ENCODE results near the gene TGFB3. TPM values are rescaled to one million over a fixed set of nuclear protein-coding genes. Genes with fewer than 3 reads are reported as not detected.

TGFB3 gene
- total RNA-seq, 1 donor from 2014 or later = 55.7 TPM

GRCh38 chr14:75946785-75947184, 35.0 kb downstream of the TGFB3 start:
- Mint-ChIP-seq H3K4me3 (ENCODE audit: unreplicated experiment) (no peak overlapping the region), H3K9me3 (ENCODE audit: unreplicated experiment) (no peaks in the 10 kb centered on the region), H3K4me1 (ENCODE audit: low read depth, unreplicated experiment) (no peaks in the 10 kb centered on the region), H3K27me3 (ENCODE audit: unreplicated experiment) (no peaks in the 10 kb centered on the region), H3K36me3 (ENCODE audit: unreplicated experiment) (no peaks in the 10 kb centered on the region), H3K27ac (ENCODE audit: unreplicated experiment) (no peak overlapping the region)
- TF ChIP-seq CTCF (IDR thresholded peaks at IDR 0.05; ENCODE audit: partially characterized antibody, unreplicated experiment) = no peak
- DNase-seq = no peak

- no peak overlapping the region for H3K4me3 Mint-ChIP-seq (ENCODE audit: unreplicated experiment)
- H3K27me3 Mint-ChIP-seq (ENCODE audit: unreplicated experiment) = no peaks in the 10 kb centered on the region
- no peaks in the 10 kb centered on the region for H3K9me3 Mint-ChIP-seq (ENCODE audit: unreplicated experiment)
- TF ChIP-seq CTCF (IDR thresholded peaks at IDR 0.05; ENCODE audit: partially characterized antibody, unreplicated experiment) = no peak
- no peaks in the 10 kb centered on the region for H3K36me3 Mint-ChIP-seq (ENCODE audit: unreplicated experiment)
- no peak overlapping the region for H3K27ac Mint-ChIP-seq (ENCODE audit: unreplicated experiment)
- no peak for DNase-seq
- H3K4me1 Mint-ChIP-seq (ENCODE audit: low read depth, unreplicated experiment) = peaks cover 8% of the 10 kb centered on the region
These were observed 37.1 kb downstream of the TGFB3 start for GRCh38 chr14:75944607-75945241.

GRCh38 chr14:75941030-75941429, 40.8 kb downstream of the TGFB3 start:
- peak overlapping the region; percentile 83 for H3K27ac Mint-ChIP-seq (ENCODE audit: unreplicated experiment)
- H3K9me3 Mint-ChIP-seq (ENCODE audit: unreplicated experiment) = no peaks in the 10 kb centered on the region
- peak; percentile 46 for DNase-seq
- peaks cover 15% of the 10 kb centered on the region for H3K4me1 Mint-ChIP-seq (ENCODE audit: low read depth, unreplicated experiment)
- no peak for TF ChIP-seq CTCF (IDR thresholded peaks at IDR 0.05; ENCODE audit: partially characterized antibody, unreplicated experiment)
- no peaks in the 10 kb centered on the region for H3K36me3 Mint-ChIP-seq (ENCODE audit: unreplicated experiment)
- no peak overlapping the region for H3K4me3 Mint-ChIP-seq (ENCODE audit: unreplicated experiment)
- H3K27me3 Mint-ChIP-seq (ENCODE audit: unreplicated experiment) = no peaks in the 10 kb centered on the region

GRCh38 chr14:75939200-75939599, 42.6 kb downstream of the TGFB3 start:
- Mint-ChIP-seq H3K4me1 (ENCODE audit: low read depth, unreplicated experiment) (peaks cover 25% of the 10 kb centered on the region), H3K27ac (ENCODE audit: unreplicated experiment) (no peak overlapping the region), H3K27me3 (ENCODE audit: unreplicated experiment) (no peaks in the 10 kb centered on the region), H3K36me3 (ENCODE audit: unreplicated experiment) (no peaks in the 10 kb centered on the region), H3K9me3 (ENCODE audit: unreplicated experiment) (no peaks in the 10 kb centered on the region), H3K4me3 (ENCODE audit: unreplicated experiment) (no peak overlapping the region)
- no peak for TF ChIP-seq CTCF (IDR thresholded peaks at IDR 0.05; ENCODE audit: partially characterized antibody, unreplicated experiment)
- DNase-seq = no peak

- Mint-ChIP-seq H3K4me3 (ENCODE audit: unreplicated experiment) (no peak overlapping the region), H3K27me3 (ENCODE audit: unreplicated experiment) (no peaks in the 10 kb centered on the region), H3K4me1 (ENCODE audit: low read depth, unreplicated experiment) (peaks cover 17% of the 10 kb centered on the region), H3K36me3 (ENCODE audit: unreplicated experiment) (no peaks in the 10 kb centered on the region), H3K27ac (ENCODE audit: unreplicated experiment) (no peak overlapping the region), H3K9me3 (ENCODE audit: unreplicated experiment) (no peaks in the 10 kb centered on the region)
- no peak for TF ChIP-seq CTCF (IDR thresholded peaks at IDR 0.05; ENCODE audit: partially characterized antibody, unreplicated experiment)
- no peak for DNase-seq
These were observed 46.7 kb downstream of the TGFB3 start for GRCh38 chr14:75934998-75935628.
